KOPT-K1 (cell line): ENCODE measurements around the gene PRKG1.

ENCODE experiments used
- H3K27ac ChIP-seq: fragments of 200-600 bp; sonication (generic); 2 replicates; pipeline ENCODE4 v1.5.1; 2016; ENCODE audit warnings: antibody characterized with exemption, mild to moderate bottlenecking, low read depth, low read length; ENCODE audit not compliant: poor library complexity, severe bottlenecking
- H3K36me3 ChIP-seq: fragments of 200-600 bp; sonication (generic); 2 replicates; pipeline ENCODE4 v1.5.1; 2017; ENCODE audit warnings: antibody characterized with exemption, mild to moderate bottlenecking, low read length, moderate library complexity; ENCODE audit not compliant: insufficient read depth
- H3K9me3 ChIP-seq: fragments of 200-600 bp; sonication (generic); 2 replicates; pipeline ENCODE4 v1.5.1; 2017; ENCODE audit warnings: antibody characterized with exemption, low read length, mild to moderate bottlenecking; ENCODE audit not compliant: insufficient read depth, poor library complexity, severe bottlenecking

The PRKG1 gene

GRCh38 chr10:51508156-51508555 lies 433.9 kb downstream of the PRKG1 start:
- Histone ChIP-seq H3K27ac (no peak overlapping the region), H3K9me3 (no peaks in the 10 kb centered on the region), H3K36me3 (no peaks in the 10 kb centered on the region)

- H3K36me3 ChIP-seq = no peaks in the 10 kb centered on the region
- no peak overlapping the region for H3K27ac ChIP-seq
- no peaks in the 10 kb centered on the region for H3K9me3 ChIP-seq
Measured at GRCh38 chr10:51510231-51510630, 435.9 kb downstream of the PRKG1 start.

DNA sequence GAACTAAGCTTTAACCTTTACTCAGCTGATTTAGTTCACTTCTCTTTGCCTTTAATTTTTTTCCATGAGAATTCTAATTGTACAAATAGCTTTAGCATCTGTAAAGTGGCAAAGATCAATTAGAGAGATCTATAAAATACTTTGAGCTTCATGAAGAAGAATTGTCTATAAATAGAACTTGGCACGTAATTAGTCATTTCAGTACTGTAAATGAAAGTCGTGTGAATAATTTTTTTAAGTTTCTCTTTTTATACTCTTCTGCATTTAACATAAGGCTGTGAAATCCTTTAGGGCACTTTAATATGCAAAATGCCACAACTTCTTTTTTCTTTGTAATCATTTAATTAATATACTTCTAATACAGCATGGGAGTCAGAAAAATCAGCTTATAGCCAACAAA lies 447.3 kb downstream of the PRKG1 start:
- H3K27ac ChIP-seq = no peak overlapping the region
- no peaks in the 10 kb centered on the region for H3K9me3 ChIP-seq
- H3K36me3 ChIP-seq = no peaks in the 10 kb centered on the region

DNA sequence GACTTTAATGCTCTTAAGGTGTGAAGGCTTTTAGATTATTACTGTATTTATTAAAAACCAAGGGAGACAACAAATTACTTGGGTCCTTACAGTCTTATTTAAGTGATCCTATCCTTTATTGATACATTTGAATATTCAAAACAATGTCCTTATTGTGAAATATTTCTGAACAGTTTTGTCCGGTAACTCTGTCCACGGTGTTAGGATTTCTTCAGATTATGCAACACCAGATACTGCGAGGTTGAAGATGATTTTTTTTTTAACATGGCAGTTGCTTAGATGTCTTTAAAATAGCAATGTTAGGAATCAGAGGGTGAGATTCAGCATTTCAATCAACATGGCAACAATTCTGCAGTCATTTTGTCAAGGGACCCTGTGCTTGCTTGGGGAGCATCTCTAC lies 448.6 kb downstream of the PRKG1 start:
- Histone ChIP-seq H3K36me3 (no peaks in the 10 kb centered on the region), H3K27ac (no peak overlapping the region), H3K9me3 (no peaks in the 10 kb centered on the region)

DNA sequence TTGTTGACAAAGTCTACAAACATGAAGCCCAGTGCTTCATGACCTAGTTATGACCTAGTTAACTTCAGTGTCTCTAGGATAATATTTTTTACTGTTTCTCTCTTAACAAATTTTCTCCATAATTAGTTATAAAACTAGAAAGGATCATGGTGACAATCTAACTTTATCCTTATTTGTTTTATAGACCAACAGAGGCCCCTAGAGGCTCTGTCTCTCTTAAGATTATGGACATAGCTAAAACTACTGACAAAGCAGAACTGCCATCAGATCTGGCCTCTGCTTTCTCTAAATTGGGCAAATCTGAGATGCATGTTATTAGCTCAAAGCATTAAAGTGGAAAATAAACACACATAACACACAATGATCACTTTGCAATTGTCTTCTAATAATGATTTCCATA lies 449.2 kb downstream of the PRKG1 start:
- H3K36me3 ChIP-seq = no peaks in the 10 kb centered on the region
- H3K27ac ChIP-seq = no peak overlapping the region
- no peaks in the 10 kb centered on the region for H3K9me3 ChIP-seq

GRCh38 chr10:51524041-51524440 lies 449.8 kb downstream of the PRKG1 start:
- H3K9me3 ChIP-seq = no peaks in the 10 kb centered on the region
- no peaks in the 10 kb centered on the region for H3K36me3 ChIP-seq
- H3K27ac ChIP-seq = no peak overlapping the region

GRCh38 chr10:51527522-51528219 lies 453.4 kb downstream of the PRKG1 start:
- H3K27ac ChIP-seq = no peak overlapping the region
- H3K36me3 ChIP-seq = no peaks in the 10 kb centered on the region
- no peaks in the 10 kb centered on the region for H3K9me3 ChIP-seq

DNA sequence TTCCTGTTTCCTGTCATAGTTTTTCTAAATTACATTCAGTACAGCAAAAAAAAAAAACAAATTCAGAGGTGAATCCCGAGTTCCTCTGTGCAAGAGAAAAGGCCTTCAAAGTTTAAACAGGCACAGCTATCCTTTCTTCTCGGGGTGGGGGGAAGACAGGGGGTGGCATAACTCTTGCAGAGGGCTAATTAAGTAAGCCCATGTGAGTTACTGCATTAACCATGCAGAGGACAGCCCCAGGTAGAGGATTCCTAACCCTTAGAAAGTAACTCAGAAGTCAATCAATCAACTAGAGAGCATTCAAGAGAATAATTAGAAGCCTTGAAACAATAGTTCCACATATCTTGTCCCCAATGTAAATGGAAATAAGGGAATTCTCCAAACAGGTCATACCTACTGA lies 454.2 kb downstream of the PRKG1 start:
- no peaks in the 10 kb centered on the region for H3K36me3 ChIP-seq
- H3K27ac ChIP-seq = no peak overlapping the region
- no peaks in the 10 kb centered on the region for H3K9me3 ChIP-seq

- no peaks in the 10 kb centered on the region for H3K9me3 ChIP-seq
- no peak overlapping the region for H3K27ac ChIP-seq
- H3K36me3 ChIP-seq = no peaks in the 10 kb centered on the region
Measured at GRCh38 chr10:51530541-51530940, 456.3 kb downstream of the PRKG1 start.

GRCh38 chr10:51532044-51532443 lies 457.8 kb downstream of the PRKG1 start:
- Histone ChIP-seq H3K9me3 (no peaks in the 10 kb centered on the region), H3K27ac (no peak overlapping the region), H3K36me3 (no peaks in the 10 kb centered on the region)

DNA sequence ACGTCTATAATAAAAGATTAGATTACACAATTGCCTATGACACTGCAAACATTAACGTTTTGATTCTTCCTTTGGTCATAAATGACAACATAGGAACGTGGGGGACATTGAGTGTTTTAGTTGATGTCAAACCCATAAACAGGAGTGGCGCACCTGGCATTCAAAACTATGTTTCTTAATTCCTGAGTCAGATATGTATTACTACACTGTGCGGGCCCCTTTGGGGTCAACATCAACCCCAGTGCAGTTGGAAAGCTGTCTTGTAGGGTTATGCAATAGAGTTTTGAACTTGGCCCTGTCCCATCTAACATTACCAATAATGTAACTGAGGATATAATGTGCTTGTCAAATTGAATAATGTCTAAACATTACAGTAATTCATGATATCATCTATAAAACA lies 468.6 kb downstream of the PRKG1 start:
- Histone ChIP-seq H3K27ac (no peak overlapping the region), H3K9me3 (no peaks in the 10 kb centered on the region), H3K36me3 (no peaks in the 10 kb centered on the region)

DNA sequence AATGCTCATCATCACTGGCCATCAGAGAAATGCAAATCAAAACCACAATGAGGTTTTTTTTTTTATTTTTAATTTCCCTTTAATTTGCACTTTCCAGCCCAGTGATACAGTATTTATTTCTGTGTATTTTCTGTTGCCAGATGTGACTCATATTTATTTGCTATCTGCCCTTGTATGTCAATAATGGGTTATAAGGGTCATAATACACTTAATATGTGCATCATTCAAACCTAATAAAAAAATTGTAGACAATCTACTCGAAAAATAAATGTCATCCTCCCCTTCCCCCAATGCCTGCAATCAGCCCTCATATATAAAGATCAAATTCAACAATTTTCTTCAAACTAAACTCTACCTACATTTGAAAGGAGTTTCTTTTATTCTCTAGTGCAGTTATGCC lies 470.6 kb downstream of the PRKG1 start:
- Histone ChIP-seq H3K27ac (no peak overlapping the region), H3K9me3 (no peaks in the 10 kb centered on the region), H3K36me3 (no peaks in the 10 kb centered on the region)

DNA sequence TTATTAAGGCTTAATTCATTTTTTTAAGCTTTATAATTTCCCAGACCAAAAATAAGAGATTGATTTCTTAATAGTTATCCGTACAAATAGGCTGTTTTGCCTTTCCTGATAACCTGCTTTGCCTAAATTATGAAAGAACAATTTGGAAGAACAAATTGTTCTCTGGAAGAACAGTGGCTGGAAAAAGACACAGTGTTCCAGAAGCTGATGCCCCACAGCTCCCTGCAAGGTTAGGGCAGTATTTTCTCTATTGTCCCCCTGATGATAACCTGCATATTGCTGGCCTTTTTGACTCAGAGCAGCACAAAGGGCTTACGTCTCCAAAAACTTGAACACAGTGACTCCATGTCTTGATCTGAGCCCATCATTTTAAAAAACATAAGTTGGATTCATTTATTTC lies 473.7 kb downstream of the PRKG1 start:
- Histone ChIP-seq H3K36me3 (no peaks in the 10 kb centered on the region), H3K9me3 (no peaks in the 10 kb centered on the region)

DNA sequence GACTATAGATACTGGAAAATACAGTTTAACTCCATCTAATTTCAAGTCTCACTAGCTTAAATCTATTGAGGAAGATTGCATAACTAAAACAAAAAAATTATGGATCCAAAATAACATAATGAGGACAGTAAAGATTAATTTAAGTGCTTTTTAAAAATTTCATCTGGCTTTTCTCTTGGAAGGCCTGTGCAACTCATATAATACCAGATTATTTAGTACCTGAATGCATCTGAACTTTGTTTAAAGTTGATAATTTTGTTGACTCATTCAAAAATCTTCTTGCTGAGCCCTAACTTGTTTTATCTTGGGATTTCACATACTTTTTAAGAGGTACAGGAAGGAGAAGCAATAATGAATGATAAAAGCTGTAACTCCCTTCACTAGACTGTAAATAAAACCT lies 478.6 kb downstream of the PRKG1 start:
- H3K36me3 ChIP-seq = no peaks in the 10 kb centered on the region
- no peaks in the 10 kb centered on the region for H3K9me3 ChIP-seq
- H3K27ac ChIP-seq = no peak overlapping the region

More for the DNA sequence above, 473.7 kb downstream of the PRKG1 start:
- no peak overlapping the region for H3K27ac ChIP-seq

DNA sequence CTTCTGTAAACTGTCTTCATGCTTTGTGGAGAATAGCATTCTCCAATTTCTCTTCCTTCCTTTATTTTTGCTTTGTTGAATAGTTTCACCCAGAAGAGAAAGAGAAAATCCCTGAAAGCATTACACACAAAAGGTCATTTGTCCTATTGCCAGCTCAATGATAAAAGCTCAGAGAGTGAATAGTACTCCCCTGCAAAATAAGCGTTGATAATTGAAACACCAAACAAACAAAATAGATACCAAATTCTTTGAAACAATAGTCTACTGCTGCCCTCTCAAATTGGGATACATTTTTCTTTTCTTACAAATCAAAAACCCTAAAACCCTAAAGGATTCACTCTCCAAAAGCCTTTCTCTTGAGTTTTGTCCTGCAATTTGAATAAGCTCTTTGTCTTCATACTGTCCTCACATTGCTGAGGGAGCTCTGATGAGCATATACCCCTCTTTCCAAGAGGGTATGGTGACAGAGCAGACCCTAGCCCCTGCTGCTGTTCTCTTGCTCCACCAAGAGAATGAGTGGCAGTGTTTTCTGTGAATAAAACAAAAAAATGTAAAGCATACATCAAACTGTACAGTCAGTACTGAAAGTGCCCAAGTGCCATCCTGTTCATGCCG lies 490.7 kb downstream of the PRKG1 start:
- H3K9me3 ChIP-seq = no peaks in the 10 kb centered on the region
- no peak overlapping the region for H3K27ac ChIP-seq
- no peaks in the 10 kb centered on the region for H3K36me3 ChIP-seq

DNA sequence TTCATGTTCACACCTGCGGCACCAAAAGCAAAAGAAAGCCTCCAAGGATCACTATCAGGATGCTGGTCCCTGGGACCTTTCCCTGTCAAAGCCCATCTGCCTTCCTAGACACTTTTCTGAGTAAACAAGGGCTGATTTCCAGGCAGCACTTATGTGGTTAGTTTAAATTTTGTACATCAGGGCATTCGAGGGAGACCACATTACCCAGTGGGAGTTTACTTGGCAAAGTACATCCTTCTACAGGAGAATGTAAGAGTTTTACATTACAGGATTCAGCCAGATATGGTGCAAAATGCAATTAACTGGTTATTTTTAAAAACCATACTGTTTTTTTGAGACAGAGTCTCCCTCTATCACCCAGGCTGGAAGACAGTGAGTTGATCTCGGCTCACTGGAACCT lies 493.0 kb downstream of the PRKG1 start:
- H3K9me3 ChIP-seq = no peaks in the 10 kb centered on the region
- no peak overlapping the region for H3K27ac ChIP-seq
- no peaks in the 10 kb centered on the region for H3K36me3 ChIP-seq
